Stomach (tissue), 4 donors: Measurements from ENCODE around the gene SLC35E4.

Source experiments
- CTCF ChIP-seq, 7 experiments: fragments of 450-650 bp in 4 of 7; fragments of 200-600 bp in 3 of 7; sonication (generic) in 3 of 7; IDR thresholded peaks; one replicate each; pipeline ENCODE4 v1.5.1; 2016 to 2019; ENCODE audit warnings: antibody characterized with exemption in 7 of 7, control low read depth in 2 of 7, mild to moderate bottlenecking in 1 of 7
- EP300 ChIP-seq: sonication (generic); formaldehyde crosslinking; IDR thresholded peaks from one replicate; pipeline ENCODE4 v1.6.1; 2017; ENCODE audit warnings: antibody characterized with exemption
- POLR2AphosphoS5 ChIP-seq, 3 donors: sonication (generic); formaldehyde crosslinking; IDR thresholded peaks; one replicate each; pipeline ENCODE4 v1.6.1; 2016; ENCODE audit warnings: antibody characterized with exemption in 3 of 3

- no peak for TF ChIP-seq CTCF (IDR thresholded peaks at IDR 0.05)
- TF ChIP-seq EP300, result no peak
- no peak for TF ChIP-seq POLR2AphosphoS5 (IDR thresholded peaks at IDR 0.05)
Observed at GRCh38 chr22:30665786-30666185, 30.2 kb downstream of the SLC35E4 start.
